Activated T-helper 1 cell treated with anti-CD3 and anti-CD28 coated beads, Interleukin-12 subunit alpha, Interleukin-12 subunit beta, Interleukin-2, Interleukin-4 antibody, amounts not matched to agents 30 ng/mL and 10 ng/mL and 1 ng/mL, durations not matched to agents 14 hours and 24 hours and 36 hours (primary cell): ENCODE results near the gene DDX42. TPM values are rescaled to one million over a fixed set of nuclear protein-coding genes. Genes with fewer than 3 reads are reported as not detected.

Source experiments
- DNase-seq: peaks from one replicate; pipeline ENCODE4 v3.0.0; 2021; ENCODE audit warnings: low spot score
- H3K27ac Mint-ChIP-seq: one replicate; pipeline ENCODE4 v1.8.0; 2021; ENCODE audit warnings: mild to moderate bottlenecking, mixed read lengths
- H3K27me3 Mint-ChIP-seq: one replicate; pipeline ENCODE4 v1.8.0; 2022; ENCODE audit warnings: mild to moderate bottlenecking, moderate library complexity, mixed read lengths; ENCODE audit not compliant: insufficient read depth
- H3K36me3 Mint-ChIP-seq: one replicate; pipeline ENCODE4 v1.8.0; 2021; ENCODE audit warnings: low read depth, mixed read lengths
- H3K4me1 Mint-ChIP-seq: one replicate; pipeline ENCODE4 v1.8.0; 2021; ENCODE audit warnings: low read depth, mixed read lengths
- H3K4me3 Mint-ChIP-seq: one replicate; pipeline ENCODE4 v1.8.0; 2021; ENCODE audit warnings: mild to moderate bottlenecking, moderate library complexity, mixed read lengths
- H3K9me3 Mint-ChIP-seq: one replicate; pipeline ENCODE4 v1.8.0; 2021; ENCODE audit warnings: mixed read lengths
- intact Hi-C: fragments of 100-400 bp; cut with micrococcal nuclease; formaldehyde crosslinking; loops from one replicate; pipeline ENCODE4 v1.15.1; 2024
- total RNA-seq: library from RNA; stranded (reverse); gene quantifications from 2 replicates; pipeline ENCODE4 v1.2.3, GENCODE V29; 2022

Gene DDX42
- total RNA-seq, 1 donor from 2014 or later: 149 TPM

DNA sequence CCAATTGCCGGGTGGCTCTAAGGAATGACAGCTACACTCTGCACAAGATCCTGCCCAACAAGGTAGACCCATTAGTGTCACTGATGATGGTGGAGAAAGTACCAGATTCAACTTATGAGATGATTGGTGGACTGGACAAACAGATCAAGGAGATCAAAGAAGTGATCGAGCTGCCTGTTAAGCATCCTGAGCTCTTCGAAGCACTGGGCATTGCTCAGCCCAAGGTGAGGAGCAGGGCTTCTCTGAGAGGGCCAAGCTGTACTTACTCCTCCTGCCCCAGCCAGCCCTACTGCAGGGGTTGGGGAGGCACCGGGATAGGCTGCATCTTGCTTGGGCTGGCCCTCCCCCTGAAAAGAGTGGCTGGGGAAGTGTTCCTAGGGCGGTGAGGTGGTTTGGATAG is 56.3 kb downstream of the DDX42 start:
- H3K36me3 Mint-ChIP-seq: peaks cover 71% of the 10 kb centered on the region
- intact Hi-C loops: no loop called here
- no peak overlapping the region for H3K27ac Mint-ChIP-seq
- no peaks in the 10 kb centered on the region for H3K9me3 Mint-ChIP-seq
- DNase-seq: no peak
- H3K4me3 Mint-ChIP-seq: peak overlapping the region; percentile 4
- H3K4me1 Mint-ChIP-seq: peaks cover 53% of the 10 kb centered on the region
- H3K27me3 Mint-ChIP-seq: no peaks in the 10 kb centered on the region

DNA sequence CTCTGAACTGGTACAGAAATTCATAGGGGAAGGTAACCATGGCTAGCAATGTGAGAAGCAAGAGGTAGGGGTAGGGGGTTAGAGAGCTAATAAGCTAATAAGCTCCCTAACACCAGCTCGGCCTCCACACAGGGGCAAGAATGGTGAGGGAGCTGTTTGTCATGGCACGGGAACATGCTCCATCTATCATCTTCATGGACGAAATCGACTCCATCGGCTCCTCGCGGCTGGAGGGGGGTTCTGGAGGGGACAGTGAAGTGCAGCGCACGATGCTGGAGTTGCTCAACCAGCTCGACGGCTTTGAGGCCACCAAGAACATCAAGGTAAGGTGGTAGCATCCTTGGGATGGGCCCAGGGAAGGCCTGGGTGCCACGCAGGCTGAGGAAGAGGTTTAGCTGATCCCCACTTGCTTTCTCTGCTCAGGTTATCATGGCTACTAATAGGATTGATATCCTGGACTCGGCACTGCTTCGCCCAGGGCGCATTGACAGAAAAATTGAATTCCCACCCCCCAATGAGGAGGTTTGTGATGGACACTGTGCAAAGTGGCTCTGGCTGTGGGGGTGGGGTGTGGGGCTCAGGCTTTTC is 57.0 kb downstream of the DDX42 start:
- peaks cover 71% of the 10 kb centered on the region for H3K36me3 Mint-ChIP-seq
- peak overlapping the region; percentile 29 for H3K27ac Mint-ChIP-seq
- H3K4me1 Mint-ChIP-seq: peaks cover 53% of the 10 kb centered on the region
- no peak for DNase-seq
- intact Hi-C loops: no loop called here
- H3K27me3 Mint-ChIP-seq: no peaks in the 10 kb centered on the region
- no peaks in the 10 kb centered on the region for H3K9me3 Mint-ChIP-seq
- no peak overlapping the region for H3K4me3 Mint-ChIP-seq

DNA sequence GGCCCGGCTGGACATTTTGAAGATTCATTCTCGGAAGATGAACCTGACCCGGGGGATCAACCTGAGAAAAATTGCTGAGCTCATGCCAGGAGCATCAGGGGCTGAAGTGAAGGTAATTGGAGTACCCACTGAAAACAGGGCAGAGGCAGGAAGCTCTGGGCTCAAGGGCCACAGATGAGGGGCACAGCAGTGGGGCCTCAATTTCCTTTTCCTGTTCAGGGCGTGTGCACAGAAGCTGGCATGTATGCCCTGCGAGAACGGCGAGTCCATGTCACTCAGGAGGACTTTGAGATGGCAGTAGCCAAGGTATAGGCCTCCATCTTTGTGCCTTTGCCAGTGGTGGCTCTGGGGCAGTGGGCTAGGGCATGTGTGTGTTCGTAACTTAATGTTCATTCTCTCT is 57.5 kb downstream of the DDX42 start:
- Mint-ChIP-seq H3K36me3 (peaks cover 67% of the 10 kb centered on the region), H3K9me3 (no peaks in the 10 kb centered on the region), H3K27me3 (no peaks in the 10 kb centered on the region), H3K4me1 (peaks cover 53% of the 10 kb centered on the region), H3K4me3 (no peak overlapping the region), H3K27ac (peak overlapping the region; percentile 40)
- intact Hi-C loops: no loop called here
- DNase-seq: no peak

DNA sequence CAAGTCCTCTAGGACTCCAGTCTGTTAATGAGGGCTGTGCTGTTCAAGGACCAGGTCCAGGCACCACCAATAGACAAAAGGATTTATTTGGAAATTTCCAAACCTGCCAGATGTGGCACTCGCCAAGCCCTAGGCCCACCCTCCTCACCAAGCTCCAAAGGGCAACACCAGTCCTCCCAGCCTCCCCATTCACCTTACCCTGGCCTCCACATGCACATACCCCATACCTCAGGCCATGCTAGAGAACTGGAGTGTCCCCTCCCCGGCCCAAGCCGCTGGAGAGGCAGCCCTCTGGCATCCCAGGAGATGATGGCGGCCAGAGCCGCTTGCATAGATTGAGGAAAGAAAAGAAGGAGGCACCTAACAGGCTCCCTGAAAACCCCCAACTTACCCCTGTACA is 58.0 kb downstream of the DDX42 start:
- intact Hi-C loops: no loop called here
- peaks cover 53% of the 10 kb centered on the region for H3K4me1 Mint-ChIP-seq
- peaks cover 68% of the 10 kb centered on the region for H3K36me3 Mint-ChIP-seq

DNA sequence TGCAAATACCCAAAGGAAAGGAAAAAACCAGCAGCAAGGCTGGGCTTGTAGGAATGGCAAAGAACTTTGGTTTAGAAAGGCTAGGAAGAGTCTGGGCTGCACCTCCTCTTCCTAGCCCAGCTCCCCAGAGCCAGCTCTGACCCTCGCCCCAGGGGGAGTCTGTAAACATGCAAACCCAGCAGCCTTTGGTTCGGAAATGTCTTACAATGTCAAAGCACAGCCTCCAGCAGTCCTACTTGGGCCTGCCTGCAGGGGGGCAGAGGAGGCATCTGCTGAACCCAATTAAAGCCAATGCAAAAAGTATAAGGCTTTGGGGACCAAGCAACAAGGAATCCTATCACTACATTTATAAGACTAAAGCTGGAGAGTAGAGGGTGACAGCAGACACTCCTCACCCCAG is 58.5 kb downstream of the DDX42 start:
- H3K27me3 Mint-ChIP-seq: no peaks in the 10 kb centered on the region
- H3K36me3 Mint-ChIP-seq: peaks cover 70% of the 10 kb centered on the region
- no peaks in the 10 kb centered on the region for H3K9me3 Mint-ChIP-seq
- peaks cover 53% of the 10 kb centered on the region for H3K4me1 Mint-ChIP-seq
- H3K27ac Mint-ChIP-seq: no peak overlapping the region
- intact Hi-C loops: no loop called here
- H3K4me3 Mint-ChIP-seq: no peak overlapping the region
- DNase-seq: no peak

More for the DNA sequence above, 58.0 kb downstream of the DDX42 start:
- Mint-ChIP-seq H3K27ac (no peak overlapping the region), H3K27me3 (no peaks in the 10 kb centered on the region), H3K9me3 (no peaks in the 10 kb centered on the region), H3K4me3 (no peak overlapping the region)
- no peak for DNase-seq

DNA sequence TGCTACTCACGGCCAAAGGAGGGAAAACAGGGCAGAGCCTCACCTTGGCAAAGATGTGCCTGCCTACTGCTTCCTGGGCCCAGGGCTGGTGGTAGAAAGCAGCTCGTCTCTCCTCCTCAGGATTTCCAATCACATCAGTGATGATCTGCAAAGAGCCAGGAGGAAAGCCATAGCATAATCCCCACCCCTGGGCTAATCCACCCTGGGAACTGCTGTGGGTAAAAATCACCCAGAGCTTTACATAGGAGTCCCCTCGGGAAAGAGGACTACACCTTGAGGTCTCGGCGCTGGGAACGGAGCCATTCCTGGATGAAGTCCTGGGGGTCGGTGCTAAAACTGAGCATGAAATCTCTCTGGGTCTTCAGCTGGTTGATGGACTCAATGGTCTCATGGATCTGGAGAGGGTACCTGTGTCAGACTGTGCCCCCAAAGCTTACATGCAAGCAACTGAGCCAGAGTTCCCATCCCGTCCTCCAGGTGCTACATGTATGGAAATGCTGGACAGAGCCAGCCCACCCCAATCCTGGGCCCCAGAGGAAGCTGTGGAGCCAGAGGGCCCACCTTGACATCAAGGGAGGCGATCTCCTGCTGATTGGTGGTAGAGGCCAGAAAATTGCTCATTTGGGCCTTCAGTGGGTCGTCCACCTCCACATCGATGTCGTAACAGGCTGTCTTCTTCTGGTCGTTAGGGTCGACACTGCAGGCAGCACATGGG is 59.2 kb downstream of the DDX42 start:
- intact Hi-C loops: no loop called here
- H3K4me1 Mint-ChIP-seq: peaks cover 48% of the 10 kb centered on the region
- H3K27me3 Mint-ChIP-seq: no peaks in the 10 kb centered on the region
- no peaks in the 10 kb centered on the region for H3K9me3 Mint-ChIP-seq
- H3K4me3 Mint-ChIP-seq: no peak overlapping the region
- no peak for DNase-seq
- H3K36me3 Mint-ChIP-seq: peaks cover 67% of the 10 kb centered on the region
- no peak overlapping the region for H3K27ac Mint-ChIP-seq

DNA sequence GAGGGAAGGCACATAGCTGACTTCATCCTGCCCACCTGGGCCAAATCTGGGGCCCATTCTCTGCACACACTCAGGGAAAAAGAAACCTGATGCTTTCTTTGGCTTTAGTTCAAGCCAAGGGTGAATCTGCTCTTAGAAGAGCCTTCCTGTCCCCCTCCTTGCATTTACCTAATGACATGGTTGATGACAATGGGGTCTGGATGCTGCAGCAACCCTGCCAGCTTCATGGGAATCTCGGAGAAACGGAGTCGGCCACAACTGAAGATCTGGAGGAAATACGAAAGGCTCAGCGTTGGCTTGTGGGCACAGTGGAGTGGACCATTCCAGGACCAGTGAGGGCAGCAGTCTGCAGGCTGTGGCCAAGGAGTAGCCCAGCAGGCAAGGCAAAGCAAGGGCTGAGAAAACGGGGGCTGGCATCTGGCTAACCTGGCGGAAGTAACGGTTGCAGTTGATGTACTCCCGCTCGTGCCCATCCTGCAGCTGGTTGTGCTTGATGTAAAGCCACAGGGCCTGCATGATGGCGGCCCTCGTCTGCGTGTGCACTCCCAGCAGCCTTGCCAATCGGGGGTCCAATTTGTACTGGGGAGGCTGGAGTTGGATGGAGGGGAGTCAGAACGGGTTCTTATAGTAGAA is 59.9 kb downstream of the DDX42 start:
- DNase-seq: no peak
- no peak overlapping the region for H3K27ac Mint-ChIP-seq
- peaks cover 41% of the 10 kb centered on the region for H3K4me1 Mint-ChIP-seq
- H3K27me3 Mint-ChIP-seq: no peaks in the 10 kb centered on the region
- no peak overlapping the region for H3K4me3 Mint-ChIP-seq
- no peaks in the 10 kb centered on the region for H3K9me3 Mint-ChIP-seq
- intact Hi-C loops: no loop called here
- peaks cover 65% of the 10 kb centered on the region for H3K36me3 Mint-ChIP-seq

DNA sequence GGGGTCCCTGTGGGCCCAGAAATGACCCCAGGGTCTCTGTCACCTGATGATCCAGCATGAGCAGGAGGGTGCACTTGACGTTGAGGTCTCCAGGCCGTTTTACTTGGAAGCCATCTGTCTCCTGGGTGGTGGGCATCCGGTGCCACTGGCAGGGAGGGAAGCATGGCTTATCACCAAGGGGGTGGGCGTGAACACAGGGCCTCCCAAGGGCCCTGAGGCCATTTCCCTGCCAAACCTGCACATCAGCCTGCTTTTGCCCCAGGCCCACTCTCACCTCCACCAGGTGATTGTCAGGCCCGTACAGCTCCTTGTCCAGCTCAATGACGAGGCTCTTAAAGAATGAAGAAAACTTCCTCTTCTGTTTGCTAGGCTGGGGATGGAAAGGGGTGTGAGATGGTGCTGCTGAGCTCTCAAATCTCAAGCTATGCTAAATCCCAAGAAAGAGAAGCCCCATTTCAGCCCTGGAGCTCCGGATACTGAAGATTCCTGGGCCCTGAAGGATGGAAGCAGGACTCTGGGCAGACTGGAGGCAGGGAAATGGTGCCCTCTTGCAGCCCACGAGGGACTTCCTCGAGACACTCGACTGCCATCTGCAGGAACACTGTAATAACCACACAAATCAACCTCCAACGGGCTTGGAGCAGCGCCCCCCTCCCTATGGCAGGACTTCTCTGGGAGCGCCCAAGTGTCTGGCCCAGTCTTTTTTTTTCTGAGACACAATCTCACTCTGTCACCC is 60.6 kb downstream of the DDX42 start:
- H3K27ac Mint-ChIP-seq: peak overlapping the region; percentile 81
- no peaks in the 10 kb centered on the region for H3K9me3 Mint-ChIP-seq
- H3K4me3 Mint-ChIP-seq: no peak overlapping the region
- DNase-seq: peak; percentile 54
- H3K27me3 Mint-ChIP-seq: no peaks in the 10 kb centered on the region
- H3K36me3 Mint-ChIP-seq: peaks cover 58% of the 10 kb centered on the region
- intact Hi-C loops: loop anchor here (1.0 kb wide), 1 partner anchor 7 kb away; the partner anchor contains the start of genes FTSJ3 and PSMC5
- peaks cover 40% of the 10 kb centered on the region for H3K4me1 Mint-ChIP-seq

DNA sequence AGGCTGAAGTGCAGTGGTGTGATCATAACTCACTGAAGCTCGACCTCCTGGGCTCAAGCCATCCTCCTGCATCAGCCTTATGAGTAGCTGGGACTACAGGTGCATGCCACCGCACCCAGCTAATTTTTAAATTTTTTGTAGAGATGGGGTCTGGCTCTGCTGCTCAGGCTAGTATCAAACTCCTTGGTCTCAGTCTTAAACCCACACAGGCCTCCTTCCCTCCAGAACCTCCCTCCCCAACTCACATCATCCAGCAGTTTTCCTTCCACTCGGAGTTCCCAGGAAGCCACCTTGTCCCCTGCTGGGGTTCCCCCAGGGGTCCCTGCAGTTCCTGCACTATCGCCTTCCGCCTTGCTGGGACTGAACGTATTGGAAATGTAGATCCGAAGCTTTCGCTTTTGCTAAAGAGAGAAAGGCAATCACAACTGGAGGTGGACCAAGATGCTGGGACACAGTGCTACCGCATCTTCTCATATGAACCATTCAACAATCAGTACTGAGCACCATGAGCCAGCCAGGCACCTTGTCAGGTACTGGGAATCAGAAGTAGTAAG is 61.3 kb downstream of the DDX42 start:
- DNase-seq: no peak
- peaks cover 52% of the 10 kb centered on the region for H3K36me3 Mint-ChIP-seq
- peaks cover 36% of the 10 kb centered on the region for H3K4me1 Mint-ChIP-seq
- H3K9me3 Mint-ChIP-seq: no peaks in the 10 kb centered on the region
- H3K4me3 Mint-ChIP-seq: no peak overlapping the region
- peak overlapping the region; percentile 44 for H3K27ac Mint-ChIP-seq
- H3K27me3 Mint-ChIP-seq: no peaks in the 10 kb centered on the region
- intact Hi-C loops: loop anchor here (1.0 kb wide), 1 partner anchor 8 kb away; the partner anchor contains the start of genes FTSJ3 and PSMC5

DNA sequence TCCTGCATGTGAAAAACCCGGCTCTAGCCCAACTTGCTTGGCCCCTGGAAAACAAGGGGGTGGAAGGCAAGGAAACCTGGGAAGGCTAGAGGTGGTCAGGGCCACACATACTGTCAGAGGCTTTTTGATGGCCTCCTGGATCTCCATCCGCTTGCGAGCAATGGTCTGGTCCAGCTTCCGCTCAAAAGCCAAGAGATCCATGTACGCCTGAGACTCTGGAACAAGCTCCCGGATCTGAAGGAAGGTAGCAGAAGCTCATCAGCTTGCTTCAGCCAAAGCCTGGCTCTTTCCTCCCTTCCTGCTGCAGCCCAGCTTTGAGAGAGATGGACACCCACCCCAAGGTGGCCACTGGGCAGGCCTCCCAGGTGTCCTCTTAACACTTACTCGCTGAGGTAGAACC is 62.8 kb downstream of the DDX42 start:
- Mint-ChIP-seq H3K9me3 (no peaks in the 10 kb centered on the region), H3K4me3 (no peak overlapping the region), H3K27me3 (no peaks in the 10 kb centered on the region), H3K4me1 (peaks cover 39% of the 10 kb centered on the region), H3K36me3 (peaks cover 47% of the 10 kb centered on the region), H3K27ac (no peak overlapping the region)
- intact Hi-C loops: no loop called here
- DNase-seq: no peak

DNA sequence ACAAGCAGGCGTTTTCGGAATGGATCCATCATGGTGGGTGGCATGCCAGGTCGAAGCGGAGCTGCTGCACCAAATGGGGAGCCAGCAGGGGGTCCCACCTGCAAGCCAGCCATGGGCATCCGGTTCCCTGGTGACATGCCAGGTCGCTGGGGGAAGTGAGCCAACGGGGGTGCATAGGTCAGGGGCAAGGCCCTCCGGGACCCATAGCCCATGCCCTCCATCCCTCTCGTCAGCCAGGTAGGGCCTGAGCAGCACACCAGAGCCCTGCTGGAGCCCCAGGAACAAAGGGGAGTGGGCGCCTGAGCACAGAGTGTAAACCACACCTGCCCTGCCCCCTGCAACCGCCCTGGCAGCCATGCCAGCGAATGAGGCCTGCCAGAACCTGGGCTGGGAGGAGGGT is 63.5 kb downstream of the DDX42 start:
- H3K4me3 Mint-ChIP-seq: no peak overlapping the region
- intact Hi-C loops: no loop called here

DNA sequence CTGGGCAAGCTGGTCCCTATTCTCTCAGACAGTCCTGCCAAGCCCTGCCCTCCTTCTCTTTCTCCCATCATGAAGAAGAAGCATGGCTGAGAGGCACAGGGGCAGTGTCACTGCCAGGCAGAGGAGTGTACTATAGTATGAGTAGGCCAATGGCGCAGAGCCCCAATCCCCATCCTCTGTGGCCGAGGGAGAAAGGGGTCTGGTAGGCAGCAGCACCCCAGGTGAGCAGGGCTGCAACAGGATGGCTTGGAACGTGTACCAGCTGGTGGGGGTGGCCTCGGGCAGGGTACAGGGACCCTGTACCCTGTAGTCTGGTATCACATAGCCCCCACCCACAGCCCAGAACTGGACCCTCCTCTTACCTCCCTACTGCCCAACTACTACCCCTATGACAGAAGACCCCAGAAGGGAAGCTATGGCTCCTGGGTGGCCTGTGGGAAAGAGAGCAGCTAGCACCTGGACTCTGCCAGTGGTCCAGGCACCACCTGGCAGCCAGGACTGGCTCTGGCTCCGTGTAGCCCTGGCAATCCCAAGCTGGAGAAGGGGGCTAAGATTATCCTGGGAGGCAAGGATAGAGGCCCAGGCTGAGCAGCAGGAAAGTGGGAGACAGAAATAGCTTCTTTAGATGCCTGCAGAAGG is 64.1 kb downstream of the DDX42 start:
- Mint-ChIP-seq H3K36me3 (peaks cover 41% of the 10 kb centered on the region), H3K4me3 (no peak overlapping the region), H3K9me3 (no peaks in the 10 kb centered on the region), H3K4me1 (peaks cover 39% of the 10 kb centered on the region), H3K27ac (peak overlapping the region; percentile 40), H3K27me3 (no peaks in the 10 kb centered on the region)
- intact Hi-C loops: no loop called here
- DNase-seq: no peak

More for the DNA sequence above, 63.5 kb downstream of the DDX42 start:
- no peak overlapping the region for H3K27ac Mint-ChIP-seq
- no peaks in the 10 kb centered on the region for H3K9me3 Mint-ChIP-seq
- DNase-seq: no peak
- peaks cover 42% of the 10 kb centered on the region for H3K36me3 Mint-ChIP-seq
- no peaks in the 10 kb centered on the region for H3K27me3 Mint-ChIP-seq
- H3K4me1 Mint-ChIP-seq: peaks cover 39% of the 10 kb centered on the region
